ENCODE data around the gene TBC1D9.

- no peak for TF ChIP-seq EZH2 (IDR thresholded peaks at IDR 0.05; ENCODE audit: borderline replicate concordance, low read length)
- TF ChIP-seq CTCF (IDR thresholded peaks at IDR 0.05; ENCODE audit: low read length): no peak
Measured at GRCh38 chr4:140693562-140693961, 62.6 kb downstream of the TBC1D9 start.
